Ascending aorta (tissue), 2 donors: ENCODE results near the gene POU3F3. TPM values are rescaled to one million over a fixed set of nuclear protein-coding genes. Genes with fewer than 3 reads are reported as not detected.
A peak's percentile ranks its signal among the peaks of the same experiment; 100 is the strongest.

Experiments
- DNase-seq, 2 donors: peaks; one replicate each; pipeline ENCODE4 v3.0.0-alpha.2; 2019; ENCODE audit warnings: low spot score in 2 of 2
- H3K27ac ChIP-seq, 2 donors: fragments of 200-600 bp; sonication (generic); one replicate each; pipeline ENCODE4 v1.5.1; 2016 to 2017; ENCODE audit warnings: mild to moderate bottlenecking in 1 of 2
- H3K27me3 ChIP-seq: fragments of 200-600 bp; sonication (generic); one replicate; pipeline ENCODE4 v1.5.1; 2017
- H3K36me3 ChIP-seq, 2 donors: fragments of 200-600 bp; sonication (generic); one replicate each; pipeline ENCODE4 v1.5.1; 2016
- H3K4me1 ChIP-seq, 2 donors: fragments of 200-600 bp; sonication (generic); one replicate each; pipeline ENCODE4 v1.5.1; 2016 to 2017; ENCODE audit warnings: mild to moderate bottlenecking in 1 of 2
- H3K4me3 ChIP-seq, 2 donors: fragments of 200-600 bp; sonication (generic); one replicate each; pipeline ENCODE4 v1.5.1; 2016 to 2017; ENCODE audit warnings: mild to moderate bottlenecking in 1 of 2
- H3K9me3 ChIP-seq, 2 donors: fragments of 200-600 bp; sonication (generic); one replicate each; pipeline ENCODE4 v1.5.1; 2016
- CTCF ChIP-seq, 3 experiments: fragments of 200-600 bp in 2 of 3; fragments of 450-650 bp in 1 of 3; sonication (generic) in 2 of 3; IDR thresholded peaks; one replicate each; pipeline ENCODE4 v1.5.1; 2016 to 2019; ENCODE audit warnings: antibody characterized with exemption in 3 of 3, mild to moderate bottlenecking in 1 of 3, moderate library complexity in 1 of 3
- intact Hi-C: fragments of 100-400 bp; cut with DNase I; formaldehyde crosslinking; loops from one replicate; pipeline ENCODE4 v1.15.1; 2023
- total RNA-seq: library from RNA; depleted of rRNA; stranded (reverse); fragments of >200 nt; gene quantifications from one replicate; pipeline ENCODE4 v1.1.0, GENCODE V29; 2016

The POU3F3 gene
- total RNA-seq, result 0.21 TPM

- DNase-seq, result peak; percentile 60 to 92
- H3K27me3 ChIP-seq, result peaks cover 19% of the 10 kb centered on the region
- peak within 1 kb of the TSS; percentile 37 to 61 for H3K27ac ChIP-seq
- TF ChIP-seq CTCF (IDR thresholded peaks at IDR 0.05), result no peak
- H3K4me3 ChIP-seq, result peak within 1 kb of the TSS; percentile 53 to 73
- intact Hi-C loops, result loop anchor here (2.0 kb wide), 1 partner anchor 183 kb away; no protein-coding TSS in a partner anchor
- H3K4me1 ChIP-seq, result peaks cover 0 to 8% of the 10 kb centered on the region in 2 donors
- no peaks in the 10 kb centered on the region for H3K9me3 ChIP-seq
- no peaks in the 10 kb centered on the region for H3K36me3 ChIP-seq
These were observed at the start of gene POU3F3 for GRCh38 chr2:104853534-104854497. Gene POU3F3, plus strand, starts transcription at chr2:104854115. Its CDS starts 1,396 bp downstream, at chr2:104855511.

GRCh38 chr2:104804148-104804890 is 49.6 kb upstream of the POU3F3 start:
- Histone ChIP-seq H3K36me3 (no peaks in the 10 kb centered on the region), H3K27ac (no peak overlapping the region), H3K4me1 (no peaks in the 10 kb centered on the region), H3K4me3 (no peak overlapping the region), H3K27me3 (no peaks in the 10 kb centered on the region), H3K9me3 (no peaks in the 10 kb centered on the region)
- no peak for DNase-seq
- intact Hi-C loops, result no loop called here
- no peak for TF ChIP-seq CTCF (IDR thresholded peaks at IDR 0.05)

GRCh38 chr2:104812286-104812685 is 41.6 kb upstream of the POU3F3 start:
- intact Hi-C loops, result no loop called here
- DNase-seq, result no peak

GRCh38 chr2:104816143-104816542 is 37.8 kb upstream of the POU3F3 start:
- H3K27ac ChIP-seq, result no peak overlapping the region
- H3K36me3 ChIP-seq, result no peaks in the 10 kb centered on the region
- intact Hi-C loops, result no loop called here
- no peak for DNase-seq
- H3K27me3 ChIP-seq, result no peaks in the 10 kb centered on the region
- no peak overlapping the region for H3K4me3 ChIP-seq
- H3K9me3 ChIP-seq, result no peaks in the 10 kb centered on the region
- H3K4me1 ChIP-seq, result no peaks in the 10 kb centered on the region
- TF ChIP-seq CTCF (IDR thresholded peaks at IDR 0.05), result no peak

More at GRCh38 chr2:104812286-104812685, 41.6 kb upstream of the POU3F3 start:
- no peak for TF ChIP-seq CTCF (IDR thresholded peaks at IDR 0.05)
- no peaks in the 10 kb centered on the region for H3K27me3 ChIP-seq
- no peak overlapping the region for H3K4me3 ChIP-seq
- no peaks in the 10 kb centered on the region for H3K4me1 ChIP-seq
- H3K9me3 ChIP-seq, result no peaks in the 10 kb centered on the region
- H3K36me3 ChIP-seq, result no peaks in the 10 kb centered on the region
- H3K27ac ChIP-seq, result no peak overlapping the region

GRCh38 chr2:104818264-104818663 is 35.7 kb upstream of the POU3F3 start:
- H3K4me1 ChIP-seq, result no peaks in the 10 kb centered on the region
- intact Hi-C loops, result no loop called here
- no peak overlapping the region for H3K4me3 ChIP-seq
- no peak overlapping the region for H3K27ac ChIP-seq
- no peaks in the 10 kb centered on the region for H3K9me3 ChIP-seq
- H3K36me3 ChIP-seq, result no peaks in the 10 kb centered on the region
- TF ChIP-seq CTCF (IDR thresholded peaks at IDR 0.05), result no peak
- no peaks in the 10 kb centered on the region for H3K27me3 ChIP-seq
- DNase-seq, result no peak
